ENCODE data around the gene TMEM192.
"Not testable (repeated sequence)": the region's sequence is repeated elsewhere in the genome, so short reads cannot be mapped to it uniquely, and the experiment has no call there.

Gene TMEM192

DNA sequence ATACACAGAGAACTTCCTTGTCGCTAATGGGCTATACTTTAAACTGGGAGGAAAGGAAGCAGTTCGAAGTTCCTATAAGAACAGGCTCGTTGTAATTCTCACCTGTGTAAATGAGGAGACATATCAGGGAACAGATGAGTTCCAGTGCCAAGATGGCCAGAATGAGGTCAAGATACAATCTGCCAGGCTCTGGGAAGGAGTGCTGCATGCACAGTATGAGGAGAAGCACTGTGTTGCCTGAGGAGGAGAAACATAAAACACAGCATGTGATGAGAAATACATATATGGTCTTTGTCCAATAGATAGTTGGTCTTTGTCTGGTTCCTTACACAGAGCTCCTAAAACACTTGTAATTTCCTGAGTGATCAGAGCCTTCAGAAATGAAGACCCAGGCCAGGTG, 24.3 kb downstream of the TMEM192 start:
- no peak for DNase-seq

DNA sequence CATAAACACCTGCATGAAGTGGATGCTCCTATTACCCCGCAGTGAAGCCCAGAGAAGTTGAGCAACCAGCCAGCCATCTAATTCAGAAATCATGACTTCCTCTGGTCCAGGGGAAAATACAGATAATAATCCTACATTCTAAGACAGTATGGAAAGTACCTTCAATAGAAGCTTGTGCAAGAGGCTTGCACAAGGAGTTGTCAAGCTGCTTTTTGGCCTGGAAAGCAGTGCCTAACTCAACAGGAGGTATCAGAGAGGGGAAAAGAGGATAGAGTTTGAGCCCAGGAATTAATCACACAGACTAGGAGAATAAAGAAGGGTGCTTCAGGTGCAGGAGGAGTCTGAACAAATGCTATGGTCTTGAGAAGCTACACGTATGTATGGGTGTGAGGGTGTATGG, 26.7 kb downstream of the TMEM192 start:
- DNase-seq = no peak

- DNase-seq = not testable (repeated sequence)
Observed at GRCh38 chr4:165084787-165085186, 27.9 kb downstream of the TMEM192 start.

DNA sequence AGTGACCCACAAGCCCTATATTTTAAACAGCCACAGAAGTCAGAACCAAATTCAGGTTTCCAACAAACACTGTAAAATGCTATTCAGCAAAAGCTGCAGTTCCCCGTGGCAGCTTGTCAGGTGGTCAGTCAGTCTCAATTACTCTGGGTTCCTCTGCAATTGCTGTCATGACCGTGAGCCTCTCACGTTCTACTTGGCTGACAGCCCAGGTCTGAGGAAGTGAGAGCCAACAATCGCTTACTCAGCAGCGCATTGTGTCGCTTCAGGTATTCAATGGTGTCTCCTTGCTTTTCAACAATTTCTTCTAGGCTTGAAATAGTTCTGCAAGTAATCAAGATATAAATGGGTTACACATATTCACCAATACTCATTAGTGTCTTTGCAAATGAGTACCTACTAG, 33.2 kb downstream of the TMEM192 start:
- DNase-seq = no peak

GRCh38 chr4:165077034-165077578, 35.6 kb downstream of the TMEM192 start:
- DNase-seq = no peak

DNA sequence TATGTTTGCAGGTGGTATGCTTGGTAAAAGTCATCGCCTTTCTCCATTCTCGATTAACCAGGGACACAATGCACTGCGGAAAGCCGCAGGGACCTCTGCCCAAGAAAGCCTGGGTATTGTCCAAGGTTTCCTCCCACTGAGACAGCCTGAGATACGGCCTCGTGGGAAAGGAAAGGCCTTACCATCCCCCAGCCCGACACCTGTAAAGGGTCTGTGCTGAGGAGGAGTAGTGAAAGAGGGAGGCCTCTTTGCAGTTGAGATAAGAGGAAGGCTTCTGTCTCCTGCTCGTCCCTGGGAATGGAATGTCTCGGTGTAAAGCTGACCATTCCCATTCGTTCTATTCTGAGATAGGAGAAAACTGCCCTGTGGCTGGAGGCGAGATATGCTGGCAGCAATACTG, 39.3 kb downstream of the TMEM192 start:
- DNase-seq = not testable (repeated sequence)

GRCh38 chr4:165070560-165070959, 42.1 kb downstream of the TMEM192 start:
- DNase-seq = no peak

DNA sequence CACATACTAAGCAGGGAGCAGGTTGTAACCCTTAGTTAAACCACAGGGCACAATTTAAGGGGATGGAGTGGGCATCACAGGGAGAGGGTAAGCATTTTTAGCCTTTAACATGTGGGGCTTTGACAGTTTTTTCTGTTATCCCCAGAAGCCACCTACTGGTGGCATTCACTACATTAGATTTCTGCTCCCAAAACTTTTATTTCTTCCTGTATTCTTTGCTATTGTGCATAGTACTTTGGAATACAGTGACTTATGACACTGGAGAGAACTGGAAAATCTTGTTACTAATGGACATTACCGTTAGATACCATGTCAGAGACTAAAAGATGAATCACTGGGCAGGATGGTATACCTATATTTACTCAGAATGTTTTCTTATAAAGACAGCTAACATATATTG, 51.7 kb downstream of the TMEM192 start:
- no peak for DNase-seq

DNA sequence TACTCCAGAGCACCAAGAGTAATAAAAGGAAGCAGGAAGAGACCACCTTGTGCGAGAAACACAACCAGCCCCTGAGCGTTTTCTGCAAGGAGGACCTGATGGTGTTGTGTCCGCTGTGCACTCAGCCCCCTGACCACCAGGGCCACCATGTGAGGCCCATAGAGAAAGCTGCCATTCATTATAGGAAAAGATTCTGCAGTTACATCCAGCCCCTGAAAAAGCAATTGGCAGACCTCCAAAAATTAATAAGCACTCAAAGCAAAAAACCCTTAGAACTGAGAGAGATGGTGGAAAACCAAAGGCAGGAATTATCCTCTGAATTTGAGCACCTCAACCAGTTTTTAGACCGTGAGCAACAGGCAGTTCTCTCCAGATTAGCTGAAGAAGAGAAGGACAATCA, 53.3 kb downstream of the TMEM192 start:
- no peak for DNase-seq

GRCh38 chr4:165058666-165059065, 54.0 kb downstream of the TMEM192 start:
- DNase-seq = no peak

DNA sequence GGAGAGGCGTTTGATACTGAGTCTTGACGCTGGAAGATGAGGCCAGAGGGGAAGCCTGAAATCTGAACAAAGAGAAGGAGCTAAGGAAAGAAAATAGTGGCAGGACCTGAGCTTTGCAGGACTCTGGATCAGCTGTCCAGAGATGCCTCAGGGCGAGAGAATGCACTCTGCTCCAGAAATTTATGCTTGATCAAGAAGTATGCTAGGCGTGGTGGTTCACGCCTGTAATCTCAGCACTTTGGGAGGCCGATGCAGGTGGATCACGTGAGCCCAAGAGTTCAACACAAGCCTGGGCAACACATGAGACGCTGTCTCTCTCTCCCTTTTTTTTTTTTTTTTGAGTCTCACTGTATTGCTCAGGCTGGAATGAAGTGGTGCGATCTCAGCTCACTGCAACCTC, 57.1 kb downstream of the TMEM192 start:
- DNase-seq = no peak

DNA sequence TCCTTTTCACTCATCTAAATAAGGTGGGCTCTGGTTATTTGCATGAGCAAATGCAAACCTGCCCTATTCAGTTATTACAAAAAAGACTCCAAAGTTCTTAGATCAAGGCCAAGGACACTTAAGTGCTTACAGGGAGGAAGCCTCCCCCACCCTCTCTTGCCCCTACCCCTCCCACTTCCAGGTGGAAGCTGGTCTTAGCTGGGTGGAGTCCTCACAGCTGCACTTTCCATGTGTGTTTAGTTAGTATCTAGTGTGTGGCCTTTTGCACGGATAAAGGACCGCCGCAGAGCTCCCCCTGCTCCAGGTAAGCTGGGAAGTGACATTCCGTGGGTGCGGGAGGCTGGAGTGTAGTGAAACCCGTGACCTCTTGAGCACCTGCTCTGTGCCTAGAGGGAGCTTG, 59.0 kb downstream of the TMEM192 start, which contains the start of gene TRIM75:
Gene TRIM75 (plus strand): TSS at position 222 of the 400 bp plus-strand sequence. CDS start 5,282 bp downstream, outside the sequence.
- no peak for DNase-seq

DNA sequence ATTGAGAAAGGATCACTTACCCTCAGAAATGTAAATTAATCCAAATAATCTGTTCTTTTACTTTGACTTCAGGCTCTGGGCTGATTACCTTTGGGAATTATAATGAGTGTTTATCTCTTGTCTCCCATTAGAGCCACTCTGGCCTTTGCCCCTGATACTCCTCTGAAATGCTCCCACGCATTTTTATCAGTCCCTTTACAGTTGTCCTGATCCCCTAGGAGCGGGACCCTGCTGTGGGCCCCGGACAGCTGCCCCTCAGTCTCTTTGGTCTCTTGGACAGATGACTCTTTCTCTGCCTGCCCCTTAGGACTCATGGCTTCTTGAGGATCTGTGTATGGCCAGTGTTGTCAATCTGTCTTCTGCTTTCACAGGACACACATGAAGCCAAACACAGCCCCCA, 60.0 kb downstream of the TMEM192 start:
- no peak for DNase-seq

DNA sequence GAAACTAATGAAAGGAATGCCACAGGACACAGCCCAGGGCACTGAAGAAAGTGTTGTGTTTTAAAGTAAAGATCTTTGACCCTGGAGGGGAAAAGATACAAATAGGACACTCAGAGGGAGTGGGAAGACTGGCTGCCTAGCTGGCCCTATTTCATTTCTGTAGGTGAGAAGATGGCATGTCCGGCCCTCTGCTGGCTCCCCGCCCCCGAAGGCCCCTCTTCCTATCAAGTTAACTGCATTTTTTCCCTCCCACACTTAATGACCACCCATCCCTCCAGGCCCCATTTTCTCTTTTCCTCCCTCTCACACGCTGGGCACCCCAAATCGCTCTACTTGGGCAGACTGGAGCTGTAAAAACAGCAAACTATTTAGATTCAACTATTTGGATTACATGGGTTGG, 64.5 kb downstream of the TMEM192 start:
- DNase-seq = no peak

GRCh38 chr4:165031436-165032211, 81.0 kb downstream of the TMEM192 start, which contains the start of gene TRIM60:
Gene TRIM60 (plus strand): TSS chr4:165031999. CDS start chr4:165040073, 8,074 bp downstream.
- DNase-seq = no peak

DNA sequence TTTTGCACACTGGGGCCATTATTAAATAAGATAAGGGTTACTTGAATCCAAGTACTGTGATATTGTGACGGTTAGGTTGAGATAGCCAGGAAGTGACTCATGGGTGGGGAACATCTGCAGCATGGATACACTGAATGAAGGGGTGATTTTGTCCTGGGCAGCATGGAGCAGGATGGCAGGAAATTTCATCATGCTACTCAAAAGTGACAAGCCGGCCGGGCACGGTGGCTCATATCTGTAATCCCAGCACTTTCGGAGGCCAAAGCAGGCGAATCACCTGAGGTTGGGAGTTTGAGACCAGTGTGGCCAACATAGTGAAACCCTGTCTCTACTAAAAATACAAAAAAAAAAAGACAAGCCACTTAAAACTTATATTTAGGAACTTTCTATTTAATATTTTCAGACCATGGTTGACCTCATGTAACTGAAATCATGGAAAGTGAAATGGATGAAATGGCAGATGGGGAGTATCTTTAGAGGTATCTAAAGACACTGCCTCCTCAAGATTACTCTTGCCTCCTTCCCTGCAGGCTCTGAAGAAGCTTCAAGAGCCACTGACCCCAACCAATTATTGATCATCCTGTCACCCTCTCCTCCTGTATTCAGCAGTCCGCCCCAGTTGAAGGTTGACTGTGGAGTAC, 84.8 kb downstream of the TMEM192 start:
- no peak for DNase-seq

GRCh38 chr4:165025782-165026181, 86.9 kb downstream of the TMEM192 start:
- DNase-seq = not testable (repeated sequence)
